HepG2 (cell line): Measurements from ENCODE around the gene CST8. TPM values are rescaled to one million over a fixed set of nuclear protein-coding genes. Genes with fewer than 3 reads are reported as not detected.
A peak's percentile ranks its signal among the peaks of the same experiment; 100 is the strongest.

Experiments
- ATAC-seq: fragments of 200-7000 bp; cut with Tn5 transposase; 3 replicates; pipeline ENCODE4 v1.9.1; 2020; ENCODE audit warnings: mild to moderate bottlenecking, moderate library complexity
- BruUV-seq: library from RNA; stranded (reverse); fragments of 400-500 nt; replicated peaks from 2 replicates; lab custom pipeline; 2021; lab: Mats Ljungman, UMichigan
- CTCF ChIA-PET: fragments of 300-600 bp; formaldehyde crosslinking; extraction: SDS; loops from one replicate; lab custom pipeline; 2021; ENCODE audit warnings: low total read pairs, inconsistent platforms, low intra/inter-chr PET ratio; lab: Yijun Ruan, JAX
- POLR2A ChIA-PET: fragments of 350-600 bp; sonication (Branson Sonifier 250); formaldehyde crosslinking; loops from one replicate; lab custom pipeline; 2020; ENCODE audit warnings: antibody characterized with exemption, inconsistent platforms; lab: Yijun Ruan, JAX
- DNase-seq: peaks from one replicate; pipeline ENCODE4 v3.0.0-alpha.2; 2015; ENCODE audit warnings: low spot score
- FAIRE-seq: peaks from 3 replicates; lab custom pipeline; 2011; peaks lifted over from hg19 to GRCh38; lab: Jason Lieb, UNC
- H2AFZ ChIP-seq: one replicate; pipeline ENCODE4 v1.6.1; 2011; ENCODE audit warnings: low read length, inconsistent platforms
- H3K27ac ChIP-seq: fragments of 300-600 bp; 3 replicates; pipeline ENCODE4 v1.8.0; 2011; ENCODE audit warnings: mixed run types, mild to moderate bottlenecking, mixed read lengths, low read length, inconsistent platforms; ENCODE audit not compliant: insufficient read depth; ENCODE audit errors: extremely low read length
- H3K27me3 ChIP-seq, 2 experiments: fragments of 200-600 bp in 1 of 2; 2 replicates in 1 of 2; 3 replicates in 1 of 2; pipeline versions ENCODE4 v1.6.0 to v1.8.0; 2011; ENCODE audit warnings: low read length in 2 of 2, mild to moderate bottlenecking in 2 of 2, moderate library complexity in 2 of 2, inconsistent platforms in 1 of 2; ENCODE audit not compliant: insufficient read depth in 2 of 2, control insufficient read depth in 1 of 2
- H3K36me3 ChIP-seq, 2 experiments: fragments of 200-600 bp in 1 of 2; replicated peaks in 1 of 2; 2 replicates in 1 of 2; 3 replicates in 1 of 2; pipeline versions ENCODE4 v1.5.1 to v1.8.0; 2011; ENCODE audit warnings: low read length in 2 of 2, inconsistent platforms in 1 of 2; ENCODE audit not compliant: insufficient read depth in 2 of 2, control insufficient read depth in 1 of 2
- H3K4me1 ChIP-seq: 2 replicates; pipeline ENCODE4 v1.5.1; 2012; ENCODE audit warnings: low read length, inconsistent platforms; ENCODE audit not compliant: insufficient read depth
- H3K4me2 ChIP-seq: 2 replicates; pipeline ENCODE4 v1.6.0; 2011; ENCODE audit warnings: low read depth, low read length, inconsistent platforms
- H3K4me3 ChIP-seq, 3 experiments: fragments of 200-600 bp in 1 of 3; sonication (generic), shearing (Covaris generic) in 1 of 3; replicated peaks in 1 of 3; 2 replicates each; pipeline ENCODE4 v1.5.1; 2011 to 2016; ENCODE audit warnings: low read length in 3 of 3, inconsistent platforms in 2 of 3, low read depth in 2 of 3, mild to moderate bottlenecking in 2 of 3, control low read depth in 1 of 3, mixed read lengths in 1 of 3; ENCODE audit not compliant: insufficient read depth in 1 of 3
- H3K79me2 ChIP-seq: one replicate; pipeline ENCODE4 v1.6.1; 2011; ENCODE audit warnings: low read length, inconsistent platforms; ENCODE audit not compliant: insufficient read depth
- H3K9ac ChIP-seq: 2 replicates; pipeline ENCODE4 v1.6.0; 2011; ENCODE audit warnings: mild to moderate bottlenecking, low read depth, low read length, inconsistent platforms; ENCODE audit not compliant: insufficient read depth
- H3K9me3 ChIP-seq: 2 replicates; pipeline ENCODE4 v1.5.1; 2012; ENCODE audit warnings: mild to moderate bottlenecking, low read length
- H4K20me1 ChIP-seq: 2 replicates; pipeline ENCODE4 v1.6.0; 2011; ENCODE audit warnings: inconsistent platforms, mild to moderate bottlenecking, low read length, moderate library complexity; ENCODE audit not compliant: insufficient read depth
- ADNP ChIP-seq: sonication (generic); formaldehyde crosslinking; IDR thresholded peaks from 2 replicates; pipeline ENCODE4 v1.4.0; 2020; ENCODE audit warnings: missing genetic modification reagents
- CC2D1A ChIP-seq: sonication (generic); formaldehyde crosslinking; IDR thresholded peaks from 2 replicates; pipeline ENCODE4 v1.8.1; 2023; ENCODE audit warnings: mild to moderate bottlenecking, missing genetic modification reagents
- CEBPB ChIP-seq: IDR thresholded peaks from 2 replicates; pipeline ENCODE4 v1.6.1; 2011; ENCODE audit warnings: low read depth, low read length, improper control_type of control experiment, borderline replicate concordance
- CEBPG ChIP-seq: IDR thresholded peaks from 2 replicates; pipeline ENCODE4 v1.6.1; 2016
- STAG1 ChIP-seq: sonication (generic); formaldehyde crosslinking; IDR thresholded peaks from 2 replicates; pipeline ENCODE4 v1.4.0; 2020; ENCODE audit warnings: missing genetic modification reagents
- TBX2 ChIP-seq: sonication (generic); formaldehyde crosslinking; IDR thresholded peaks from 2 replicates; pipeline ENCODE4 v1.5.0; 2020; ENCODE audit warnings: missing genetic modification reagents, mild to moderate bottlenecking, borderline replicate concordance
- TEAD3 ChIP-seq: optimal IDR thresholded peaks from 2 replicates; pipeline ENCODE3; 2016; ENCODE audit warnings: borderline replicate concordance
- XRCC5 ChIP-seq: fragments of 200-400 bp; formaldehyde crosslinking; optimal IDR thresholded peaks from 2 replicates; pipeline ENCODE3; 2017; ENCODE audit warnings: mild to moderate bottlenecking, low read length
- ZBTB7A ChIP-seq: sonication (generic); formaldehyde crosslinking; IDR thresholded peaks from 2 replicates; pipeline ENCODE4 v1.8.0; 2022; ENCODE audit warnings: mild to moderate bottlenecking, missing genetic modification reagents
- ZNF207 ChIP-seq: fragments of 450-650 bp; IDR thresholded peaks from 2 replicates; pipeline ENCODE4 v1.6.1; 2016; ENCODE audit warnings: antibody characterized with exemption, borderline replicate concordance
- WGBS: methylation state at CpG from one replicate; pipeline ENCODE4 v1.1.6; 2017; ENCODE audit warnings: low lambda C conversion rate; 5-methylcytosine and 5-hydroxymethylcytosine counted together
- in situ Hi-C: cut with HindIII; loops from 2 replicates; pipeline ENCODE4 v1.10.0; 2017; ENCODE audit warnings: low pct_unique_long_range_greater_than_20kb; ENCODE audit not compliant: extremely low pct_ligation_motif_present
- intact Hi-C: fragments of 100-400 bp; cut with micrococcal nuclease; formaldehyde crosslinking; loops from one replicate; pipeline ENCODE4 v1.10.0; 2022; ENCODE audit not compliant: unreplicated experiment
- polyA plus RNA-seq, 8 experiments: library from polyadenylated mRNA; depleted of rRNA in 3 of 8; stranded (reverse) in 7 of 8; unstranded in 1 of 8; fragments of >200 nt; fragmentation: Illumina TruSeq in 4 of 8; extraction: Trizol in 4 of 8; gene quantifications; 2 replicates each; pipeline versions ENCODE4 v1.2.1 to v1.2.3, GENCODE V29; 2011 to 2016; ENCODE audit warnings: low read depth in 4 of 8, missing spikeins in 1 of 8, mixed read lengths in 1 of 8; ENCODE audit not compliant: insufficient read depth in 1 of 8
- total RNA-seq, 5 experiments: library from RNA; depleted of rRNA; stranded (reverse); fragments of >200 nt; fragmentation: Illumina TruSeq; extraction: Trizol; gene quantifications; 2 replicates each; pipeline ENCODE4 v1.2.3, GENCODE V29; 2016; ENCODE audit warnings: low read depth in 1 of 5
- TF ChIP-seq, protein P1 (sequence below): sonication (generic); formaldehyde crosslinking; IDR thresholded peaks from 2 replicates; pipeline ENCODE4 v1.4.0; 2020; ENCODE audit warnings: missing genetic modification reagents
- TF ChIP-seq, protein P2 (sequence below): sonication (generic); formaldehyde crosslinking; IDR thresholded peaks from 2 replicates; pipeline ENCODE4 v1.4.0; 2020; ENCODE audit warnings: mild to moderate bottlenecking, missing genetic modification reagents, borderline replicate concordance
- TF ChIP-seq, protein P3 (sequence below): IDR thresholded peaks from 2 replicates; pipeline ENCODE4 v1.4.0; 2020; ENCODE audit warnings: mild to moderate bottlenecking, missing genetic modification reagents

Gene CST8
- total and polyA plus RNA-seq, 2 of the 13 experiments (the other 11 are each of a cell fraction or from before 2014, with no cell fraction given) = not detected

DNA sequence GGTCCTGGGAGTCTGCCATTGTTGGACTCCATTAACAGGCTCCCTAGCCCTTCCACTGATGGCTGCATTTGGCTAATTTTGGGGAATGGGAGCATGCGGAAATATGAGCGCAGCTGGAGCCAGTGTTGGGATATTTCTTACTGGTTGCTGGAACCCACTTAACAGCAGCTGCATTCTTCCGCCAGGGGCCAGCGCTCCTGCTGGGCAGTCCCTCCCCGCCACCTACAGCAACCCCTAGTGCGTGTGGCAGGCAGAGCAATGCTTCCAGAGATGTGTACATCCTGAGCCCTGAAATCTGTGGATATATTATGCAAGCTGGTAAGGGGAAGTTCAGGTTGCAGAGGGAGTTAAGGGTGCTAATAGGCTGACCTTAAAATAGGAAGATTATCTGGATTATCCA lies 16.4 kb downstream of the CST8 start:
- Histone ChIP-seq H3K27ac (no peak overlapping the region), H3K27me3 (peaks cover 6 to 31% of the 10 kb centered on the region in 2 experiments; a peak in 3 of 5 replicates), H3K4me3 (no peak overlapping the region), H2AFZ (no peak overlapping the region), H3K4me1 (peaks cover 18% of the 10 kb centered on the region), H4K20me1 (no peaks in the 10 kb centered on the region), H3K9ac (no peak overlapping the region), H3K79me2 (no peaks in the 10 kb centered on the region), H3K9me3 (no peaks in the 10 kb centered on the region), H3K36me3 (no peaks in the 10 kb centered on the region), H3K4me2 (no peak overlapping the region)
- no TSS peak for BruUV-seq
- intact Hi-C loops = loop anchor here (2.0 kb wide), 1 partner anchor 99 kb away; no protein-coding TSS in a partner anchor
- CTCF ChIA-PET = no interaction called here
- DNase-seq (peak; percentile 37), ATAC-seq (peak; percentile 84), FAIRE-seq (no peak)
- POLR2A ChIA-PET = no interaction called here
- 29% methylated on average over 6 of the region's 6 CpGs for WGBS
- in situ Hi-C loops = no loop called here
- TF ChIP-seq CEBPG (CRISPR knock-in tag) (0 out of 2 replicates have a peak, but pooled peaks have one; percentile 10), STAG1 (CRISPR knock-in tag) (peak; percentile 32; the same call in 1 of the 2 replicates), ADNP (CRISPR knock-in tag) (no peak), CC2D1A (CRISPR knock-in tag) (no peak), TBX2 (CRISPR knock-in tag) (no peak), CEBPB (peak; percentile 17; the same call in 1 of the 2 replicates), TEAD3 (CRISPR knock-in tag) (no peak), ZNF207 (no peak), ZBTB7A (no peak), XRCC5 (peak; percentile 71)
- TF ChIP-seq, protein P1, sequence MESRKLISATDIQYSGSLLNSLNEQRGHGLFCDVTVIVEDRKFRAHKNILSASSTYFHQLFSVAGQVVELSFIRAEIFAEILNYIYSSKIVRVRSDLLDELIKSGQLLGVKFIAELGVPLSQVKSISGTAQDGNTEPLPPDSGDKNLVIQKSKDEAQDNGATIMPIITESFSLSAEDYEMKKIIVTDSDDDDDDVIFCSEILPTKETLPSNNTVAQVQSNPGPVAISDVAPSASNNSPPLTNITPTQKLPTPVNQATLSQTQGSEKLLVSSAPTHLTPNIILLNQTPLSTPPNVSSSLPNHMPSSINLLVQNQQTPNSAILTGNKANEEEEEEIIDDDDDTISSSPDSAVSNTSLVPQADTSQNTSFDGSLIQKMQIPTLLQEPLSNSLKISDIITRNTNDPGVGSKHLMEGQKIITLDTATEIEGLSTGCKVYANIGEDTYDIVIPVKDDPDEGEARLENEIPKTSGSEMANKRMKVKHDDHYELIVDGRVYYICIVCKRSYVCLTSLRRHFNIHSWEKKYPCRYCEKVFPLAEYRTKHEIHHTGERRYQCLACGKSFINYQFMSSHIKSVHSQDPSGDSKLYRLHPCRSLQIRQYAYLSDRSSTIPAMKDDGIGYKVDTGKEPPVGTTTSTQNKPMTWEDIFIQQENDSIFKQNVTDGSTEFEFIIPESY (CRISPR knock-in tag) = peak; percentile 67; the same call in 1 of the 2 replicates
- TF ChIP-seq, protein P2, sequence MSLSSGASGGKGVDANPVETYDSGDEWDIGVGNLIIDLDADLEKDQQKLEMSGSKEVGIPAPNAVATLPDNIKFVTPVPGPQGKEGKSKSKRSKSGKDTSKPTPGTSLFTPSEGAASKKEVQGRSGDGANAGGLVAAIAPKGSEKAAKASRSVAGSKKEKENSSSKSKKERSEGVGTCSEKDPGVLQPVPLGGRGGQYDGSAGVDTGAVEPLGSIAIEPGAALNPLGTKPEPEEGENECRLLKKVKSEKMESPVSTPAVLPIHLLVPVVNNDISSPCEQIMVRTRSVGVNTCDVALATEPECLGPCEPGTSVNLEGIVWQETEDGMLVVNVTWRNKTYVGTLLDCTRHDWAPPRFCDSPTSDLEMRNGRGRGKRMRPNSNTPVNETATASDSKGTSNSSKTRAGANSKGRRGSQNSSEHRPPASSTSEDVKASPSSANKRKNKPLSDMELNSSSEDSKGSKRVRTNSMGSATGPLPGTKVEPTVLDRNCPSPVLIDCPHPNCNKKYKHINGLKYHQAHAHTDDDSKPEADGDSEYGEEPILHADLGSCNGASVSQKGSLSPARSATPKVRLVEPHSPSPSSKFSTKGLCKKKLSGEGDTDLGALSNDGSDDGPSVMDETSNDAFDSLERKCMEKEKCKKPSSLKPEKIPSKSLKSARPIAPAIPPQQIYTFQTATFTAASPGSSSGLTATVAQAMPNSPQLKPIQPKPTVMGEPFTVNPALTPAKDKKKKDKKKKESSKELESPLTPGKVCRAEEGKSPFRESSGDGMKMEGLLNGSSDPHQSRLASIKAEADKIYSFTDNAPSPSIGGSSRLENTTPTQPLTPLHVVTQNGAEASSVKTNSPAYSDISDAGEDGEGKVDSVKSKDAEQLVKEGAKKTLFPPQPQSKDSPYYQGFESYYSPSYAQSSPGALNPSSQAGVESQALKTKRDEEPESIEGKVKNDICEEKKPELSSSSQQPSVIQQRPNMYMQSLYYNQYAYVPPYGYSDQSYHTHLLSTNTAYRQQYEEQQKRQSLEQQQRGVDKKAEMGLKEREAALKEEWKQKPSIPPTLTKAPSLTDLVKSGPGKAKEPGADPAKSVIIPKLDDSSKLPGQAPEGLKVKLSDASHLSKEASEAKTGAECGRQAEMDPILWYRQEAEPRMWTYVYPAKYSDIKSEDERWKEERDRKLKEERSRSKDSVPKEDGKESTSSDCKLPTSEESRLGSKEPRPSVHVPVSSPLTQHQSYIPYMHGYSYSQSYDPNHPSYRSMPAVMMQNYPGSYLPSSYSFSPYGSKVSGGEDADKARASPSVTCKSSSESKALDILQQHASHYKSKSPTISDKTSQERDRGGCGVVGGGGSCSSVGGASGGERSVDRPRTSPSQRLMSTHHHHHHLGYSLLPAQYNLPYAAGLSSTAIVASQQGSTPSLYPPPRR (CRISPR knock-in tag) = no peak
- TF ChIP-seq, protein P3, sequence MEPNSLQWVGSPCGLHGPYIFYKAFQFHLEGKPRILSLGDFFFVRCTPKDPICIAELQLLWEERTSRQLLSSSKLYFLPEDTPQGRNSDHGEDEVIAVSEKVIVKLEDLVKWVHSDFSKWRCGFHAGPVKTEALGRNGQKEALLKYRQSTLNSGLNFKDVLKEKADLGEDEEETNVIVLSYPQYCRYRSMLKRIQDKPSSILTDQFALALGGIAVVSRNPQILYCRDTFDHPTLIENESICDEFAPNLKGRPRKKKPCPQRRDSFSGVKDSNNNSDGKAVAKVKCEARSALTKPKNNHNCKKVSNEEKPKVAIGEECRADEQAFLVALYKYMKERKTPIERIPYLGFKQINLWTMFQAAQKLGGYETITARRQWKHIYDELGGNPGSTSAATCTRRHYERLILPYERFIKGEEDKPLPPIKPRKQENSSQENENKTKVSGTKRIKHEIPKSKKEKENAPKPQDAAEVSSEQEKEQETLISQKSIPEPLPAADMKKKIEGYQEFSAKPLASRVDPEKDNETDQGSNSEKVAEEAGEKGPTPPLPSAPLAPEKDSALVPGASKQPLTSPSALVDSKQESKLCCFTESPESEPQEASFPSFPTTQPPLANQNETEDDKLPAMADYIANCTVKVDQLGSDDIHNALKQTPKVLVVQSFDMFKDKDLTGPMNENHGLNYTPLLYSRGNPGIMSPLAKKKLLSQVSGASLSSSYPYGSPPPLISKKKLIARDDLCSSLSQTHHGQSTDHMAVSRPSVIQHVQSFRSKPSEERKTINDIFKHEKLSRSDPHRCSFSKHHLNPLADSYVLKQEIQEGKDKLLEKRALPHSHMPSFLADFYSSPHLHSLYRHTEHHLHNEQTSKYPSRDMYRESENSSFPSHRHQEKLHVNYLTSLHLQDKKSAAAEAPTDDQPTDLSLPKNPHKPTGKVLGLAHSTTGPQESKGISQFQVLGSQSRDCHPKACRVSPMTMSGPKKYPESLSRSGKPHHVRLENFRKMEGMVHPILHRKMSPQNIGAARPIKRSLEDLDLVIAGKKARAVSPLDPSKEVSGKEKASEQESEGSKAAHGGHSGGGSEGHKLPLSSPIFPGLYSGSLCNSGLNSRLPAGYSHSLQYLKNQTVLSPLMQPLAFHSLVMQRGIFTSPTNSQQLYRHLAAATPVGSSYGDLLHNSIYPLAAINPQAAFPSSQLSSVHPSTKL (CRISPR knock-in tag) = no peak
